ENCODE measurements around the gene TBC1D22A. TPM values are rescaled to one million over a fixed set of nuclear protein-coding genes. Genes with fewer than 3 reads are reported as not detected.

TBC1D22A gene
- total RNA-seq, 2 experiments from 2014 or later = 33.2 to 34.9 TPM

GRCh38 chr22:47040486-47041270 lies 278.2 kb downstream of the TBC1D22A start:
- DNase-seq = no peak
- intact Hi-C loops (cut with micrococcal nuclease) = no loop called here
- Mint-ChIP-seq H3K4me3 (no peak overlapping the region), H3K4me1 (ENCODE audit: low read depth) (peaks cover 18% of the 10 kb centered on the region), H3K36me3 (peaks cover 1% of the 10 kb centered on the region), H3K27me3 (no peaks in the 10 kb centered on the region), H3K27ac (no peak overlapping the region), H3K9me3 (no peaks in the 10 kb centered on the region)
- POLR2A ChIA-PET = no interaction called here
- CTCF ChIA-PET = no interaction called here

- CTCF ChIA-PET = no interaction called here
- Mint-ChIP-seq H3K9me3 (no peaks in the 10 kb centered on the region), H3K36me3 (peaks cover 1% of the 10 kb centered on the region), H3K4me3 (no peak overlapping the region), H3K27ac (no peak overlapping the region), H3K27me3 (no peaks in the 10 kb centered on the region), H3K4me1 (ENCODE audit: low read depth) (peaks cover 18% of the 10 kb centered on the region)
- no peak for DNase-seq
- POLR2A ChIA-PET = no interaction called here
- intact Hi-C loops (cut with micrococcal nuclease) = no loop called here
These were observed 279.0 kb downstream of the TBC1D22A start for GRCh38 chr22:47041271-47042115.

DNA sequence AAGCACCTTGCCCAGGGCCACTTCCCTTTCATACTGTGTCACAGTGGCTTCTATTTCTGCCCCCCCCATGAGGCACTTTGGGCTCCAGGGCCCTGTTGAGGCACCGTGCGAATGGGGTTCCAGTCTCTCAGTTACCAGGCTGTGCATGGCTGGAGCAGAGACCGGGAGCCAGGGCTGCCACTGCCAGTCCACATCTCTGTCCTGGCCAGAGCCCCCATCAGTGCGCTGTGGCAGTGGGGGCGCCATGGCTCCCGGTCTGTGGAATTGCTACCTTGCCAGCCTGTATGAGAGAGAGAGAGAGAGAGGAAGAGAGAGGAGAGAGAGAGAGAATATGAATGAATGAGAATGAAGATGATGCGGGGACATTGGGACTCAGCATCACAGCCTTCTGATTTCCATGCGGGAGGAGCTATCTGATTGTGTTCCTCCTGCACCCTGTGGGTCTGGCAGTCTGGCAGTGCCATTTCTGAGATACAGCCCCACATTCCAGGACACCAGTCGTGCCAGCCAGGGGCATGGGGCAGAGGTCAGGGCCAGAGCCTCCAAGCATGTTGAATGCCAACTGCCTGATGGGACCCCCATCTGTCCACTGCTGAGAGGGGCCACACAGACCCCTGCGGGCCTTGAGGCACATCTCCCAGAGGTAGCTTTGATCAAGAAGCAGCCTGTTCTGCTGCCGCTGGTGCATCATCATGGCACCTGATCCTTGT lies 279.8 kb downstream of the TBC1D22A start:
- intact Hi-C loops (cut with micrococcal nuclease) = no loop called here
- peaks cover 1% of the 10 kb centered on the region for H3K36me3 Mint-ChIP-seq
- no peaks in the 10 kb centered on the region for H3K9me3 Mint-ChIP-seq
- no peaks in the 10 kb centered on the region for H3K27me3 Mint-ChIP-seq
- peaks cover 18% of the 10 kb centered on the region for H3K4me1 Mint-ChIP-seq (ENCODE audit: low read depth)
- CTCF ChIA-PET = no interaction called here
- POLR2A ChIA-PET = no interaction called here
- H3K27ac Mint-ChIP-seq = no peak overlapping the region
- no peak overlapping the region for H3K4me3 Mint-ChIP-seq
- DNase-seq = no peak

GRCh38 chr22:47042861-47043496 lies 280.5 kb downstream of the TBC1D22A start:
- ChIA-PET POLR2A (no interaction called here), CTCF (no interaction called here)
- Mint-ChIP-seq H3K27ac (no peak overlapping the region), H3K36me3 (peaks cover 1% of the 10 kb centered on the region), H3K4me1 (ENCODE audit: low read depth) (peaks cover 18% of the 10 kb centered on the region), H3K9me3 (no peaks in the 10 kb centered on the region), H3K4me3 (no peak overlapping the region), H3K27me3 (no peaks in the 10 kb centered on the region)
- intact Hi-C loops (cut with micrococcal nuclease) = no loop called here
- no peak for DNase-seq

DNA sequence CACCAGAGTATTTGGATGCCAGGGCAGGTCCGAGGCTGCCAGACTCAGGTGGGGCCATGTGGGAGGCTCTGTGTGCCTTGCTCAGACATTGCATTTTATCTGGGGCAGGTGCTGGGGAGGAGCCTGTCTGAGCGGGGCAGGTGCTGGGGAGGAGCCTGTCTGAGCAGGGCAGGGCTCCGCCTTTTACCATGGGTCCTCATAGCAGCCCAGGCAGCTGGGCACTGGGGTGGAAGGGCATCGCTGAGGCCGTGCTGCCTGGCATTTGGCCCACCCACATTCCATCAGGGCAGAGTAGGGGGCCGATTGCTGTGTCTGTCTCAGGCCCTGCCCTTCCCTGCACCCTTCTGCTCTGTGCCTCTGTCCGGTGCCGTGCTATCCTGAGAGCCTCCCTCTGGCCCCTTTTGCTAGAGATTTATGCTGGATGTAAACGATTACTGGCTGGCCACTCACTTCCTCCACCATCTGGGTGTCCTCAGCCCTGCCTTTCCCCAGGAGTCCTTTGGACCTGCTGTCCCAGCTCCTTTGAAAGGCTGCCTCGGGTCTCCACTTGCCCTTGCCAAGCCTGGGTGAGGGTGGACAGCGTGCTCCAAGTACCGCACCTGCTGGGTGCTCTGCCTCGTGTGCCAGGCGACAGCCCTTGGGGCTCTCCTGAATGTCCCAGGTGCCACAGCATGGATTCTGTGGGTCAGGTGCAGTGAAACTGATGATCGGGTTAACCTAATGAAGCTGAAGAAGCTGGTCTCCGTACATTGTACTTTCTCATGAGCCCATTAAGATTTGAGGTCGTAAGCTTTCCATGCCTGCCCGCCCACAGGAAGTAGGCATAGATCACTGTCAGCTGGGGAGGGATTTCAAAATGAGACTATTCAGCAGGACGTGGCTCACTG lies 281.6 kb downstream of the TBC1D22A start:
- ChIA-PET CTCF (no interaction called here), POLR2A (no interaction called here)
- intact Hi-C loops (cut with micrococcal nuclease) = no loop called here
- Mint-ChIP-seq H3K4me3 (no peak overlapping the region), H3K4me1 (ENCODE audit: low read depth) (peaks cover 15% of the 10 kb centered on the region), H3K27me3 (no peaks in the 10 kb centered on the region), H3K27ac (no peak overlapping the region), H3K9me3 (no peaks in the 10 kb centered on the region), H3K36me3 (peaks cover 1% of the 10 kb centered on the region)
- no peak for DNase-seq

GRCh38 chr22:47044722-47045535 lies 282.5 kb downstream of the TBC1D22A start:
- CTCF ChIA-PET = no interaction called here

DNA sequence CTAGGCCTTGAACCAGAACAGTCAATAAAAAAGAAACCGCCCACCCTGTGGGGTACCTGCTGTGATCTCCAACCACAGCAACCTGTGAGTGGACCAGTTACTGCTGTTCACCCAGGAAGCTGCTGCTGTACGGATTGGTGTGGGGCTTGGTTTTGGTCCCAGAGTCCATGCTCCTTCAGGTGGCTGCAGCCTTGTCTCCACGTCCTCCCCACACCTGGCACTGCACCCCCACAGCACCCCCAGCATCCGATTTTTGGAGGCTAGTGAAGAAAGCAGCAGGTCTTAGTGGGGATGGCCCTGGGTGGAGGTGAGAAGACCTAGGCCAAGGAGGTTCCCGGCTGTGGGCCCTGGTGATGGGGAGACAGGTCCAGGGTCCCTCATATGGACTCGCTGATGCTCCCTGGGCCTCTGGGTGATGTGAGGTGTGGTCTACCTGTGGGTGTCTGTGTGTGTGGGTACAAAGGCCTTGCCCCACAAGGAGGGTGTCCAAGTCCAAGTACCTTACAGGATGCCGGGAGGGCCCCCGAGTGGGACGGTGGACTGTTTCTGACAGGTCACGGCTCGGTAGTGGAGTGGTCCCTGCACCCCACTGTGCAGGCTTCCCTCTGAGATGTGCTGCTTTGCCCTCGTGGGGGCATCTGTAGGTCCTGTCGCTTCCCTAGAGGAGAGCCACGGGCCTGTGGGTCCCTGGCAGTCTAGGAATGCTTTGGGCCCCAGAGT lies 283.4 kb downstream of the TBC1D22A start:
- H3K27ac Mint-ChIP-seq = no peak overlapping the region
- CTCF ChIA-PET = no interaction called here
- no peak overlapping the region for H3K4me3 Mint-ChIP-seq
- no peak for DNase-seq
- H3K36me3 Mint-ChIP-seq = no peaks in the 10 kb centered on the region
- no peaks in the 10 kb centered on the region for H3K27me3 Mint-ChIP-seq
- H3K4me1 Mint-ChIP-seq (ENCODE audit: low read depth) = peaks cover 18% of the 10 kb centered on the region
- intact Hi-C loops (cut with micrococcal nuclease) = no loop called here
- no peaks in the 10 kb centered on the region for H3K9me3 Mint-ChIP-seq
- POLR2A ChIA-PET = no interaction called here

More at GRCh38 chr22:47044722-47045535, 282.5 kb downstream of the TBC1D22A start:
- no peak for DNase-seq
- no peaks in the 10 kb centered on the region for H3K36me3 Mint-ChIP-seq
- no peaks in the 10 kb centered on the region for H3K9me3 Mint-ChIP-seq
- POLR2A ChIA-PET = no interaction called here
- no peak overlapping the region for H3K4me3 Mint-ChIP-seq
- no peak overlapping the region for H3K27ac Mint-ChIP-seq
- intact Hi-C loops (cut with micrococcal nuclease) = no loop called here
- peaks cover 18% of the 10 kb centered on the region for H3K4me1 Mint-ChIP-seq (ENCODE audit: low read depth)
- no peaks in the 10 kb centered on the region for H3K27me3 Mint-ChIP-seq

DNA sequence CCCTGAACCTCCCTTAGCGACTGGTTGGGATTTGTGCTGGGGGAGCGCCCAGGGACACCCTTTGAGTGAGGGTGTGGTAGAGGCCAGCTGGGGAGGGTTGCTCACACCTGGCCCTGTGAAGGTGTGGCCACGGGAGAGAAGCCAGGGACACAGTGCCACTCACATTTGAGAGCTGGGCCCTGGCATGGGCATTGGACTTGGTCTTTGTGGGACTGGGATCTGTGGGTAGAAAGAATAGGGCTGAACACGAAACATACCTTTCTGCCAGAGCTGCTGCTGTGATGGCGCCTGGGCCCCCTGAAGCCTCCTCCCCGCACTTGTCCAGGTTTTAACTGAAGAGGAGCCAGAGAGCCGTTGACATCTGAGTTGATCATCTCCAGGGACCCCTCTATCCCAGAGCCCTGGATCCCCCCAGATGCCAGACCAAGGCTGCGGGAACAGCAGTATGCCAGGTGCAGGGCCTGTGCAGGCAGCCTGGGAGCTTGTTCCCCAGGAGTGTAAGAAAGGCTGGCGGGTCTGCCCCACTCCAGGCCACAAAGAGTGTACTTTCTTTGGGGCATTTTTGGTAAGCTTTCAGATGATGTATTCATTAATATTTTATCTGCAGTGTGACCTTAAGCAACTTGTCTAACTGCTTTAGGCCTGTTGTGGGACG lies 284.1 kb downstream of the TBC1D22A start:
- no peak overlapping the region for H3K4me3 Mint-ChIP-seq
- DNase-seq = no peak
- POLR2A ChIA-PET = no interaction called here
- H3K27ac Mint-ChIP-seq = no peak overlapping the region
- intact Hi-C loops (cut with micrococcal nuclease) = no loop called here
- no peaks in the 10 kb centered on the region for H3K36me3 Mint-ChIP-seq
- CTCF ChIA-PET = no interaction called here
- H3K4me1 Mint-ChIP-seq (ENCODE audit: low read depth) = peaks cover 18% of the 10 kb centered on the region
- no peaks in the 10 kb centered on the region for H3K9me3 Mint-ChIP-seq
- no peaks in the 10 kb centered on the region for H3K27me3 Mint-ChIP-seq

- H3K36me3 Mint-ChIP-seq = no peaks in the 10 kb centered on the region
- H3K4me3 Mint-ChIP-seq = no peak overlapping the region
- ChIA-PET CTCF (interaction anchor here (0.6 kb wide), 1 partner anchor 242 kb away, joined by 4 read pairs; no protein-coding TSS in a partner anchor), POLR2A (no interaction called here)
- intact Hi-C loops (cut with micrococcal nuclease) = no loop called here
- DNase-seq = no peak
- no peak overlapping the region for H3K27ac Mint-ChIP-seq
- H3K9me3 Mint-ChIP-seq = no peaks in the 10 kb centered on the region
- H3K27me3 Mint-ChIP-seq = no peaks in the 10 kb centered on the region
- H3K4me1 Mint-ChIP-seq (ENCODE audit: low read depth) = peaks cover 16% of the 10 kb centered on the region
These were observed 285.1 kb downstream of the TBC1D22A start for GRCh38 chr22:47047321-47048122.
